K562 (cell line): ENCODE results near the gene KCNK6. TPM values are rescaled to one million over a fixed set of nuclear protein-coding genes. Genes with fewer than 3 reads are reported as not detected.

Experiments used
- CBX2 ChIP-seq: fragments of 200-600 bp; sonication (generic); IDR thresholded peaks from one replicate; pipeline ENCODE4 v1.6.1; 2012; ENCODE audit warnings: mild to moderate bottlenecking, low read length, inconsistent platforms; ENCODE audit not compliant: insufficient read depth, poor library complexity, severe bottlenecking
- ERF ChIP-seq: fragments of 450-650 bp; formaldehyde crosslinking; IDR thresholded peaks from 2 replicates; pipeline ENCODE4 v1.4.0; 2020; ENCODE audit warnings: mild to moderate bottlenecking, mixed read lengths
- HDAC1 ChIP-seq, 2 experiments: fragments of 450-650 bp; IDR thresholded peaks; 2 replicates each; pipeline ENCODE4 v1.6.1; 2016 to 2017; ENCODE audit warnings: inconsistent platforms in 1 of 2, mild to moderate bottlenecking in 1 of 2, moderate library complexity in 1 of 2
- MAZ ChIP-seq, 2 experiments: fragments of 450-650 bp in 1 of 2; sonication (generic) in 1 of 2; formaldehyde crosslinking; IDR thresholded peaks in 1 of 2; conservative IDR thresholded peaks in 1 of 2; 2 replicates each; pipeline versions ENCODE4 v1.4.0 to v1.5.0; 2020; ENCODE audit warnings: mild to moderate bottlenecking in 1 of 2, missing genetic modification reagents in 1 of 2
- MBD2 ChIP-seq: sonication (generic); IDR thresholded peaks from 2 replicates; pipeline ENCODE4 v1.6.1; 2016; ENCODE audit warnings: low read depth, borderline replicate concordance
- MTF1 ChIP-seq: fragments of 250-450 bp; sonication (Bioruptor Pico); IDR thresholded peaks from 2 replicates; pipeline ENCODE4 v1.9.0; 2021; ENCODE audit warnings: moderate library complexity, mild to moderate bottlenecking, inconsistent platforms, borderline replicate concordance
- NCOR1 ChIP-seq: fragments of 450-650 bp; IDR thresholded peaks from 2 replicates; pipeline ENCODE4 v1.6.1; 2016; ENCODE audit warnings: mild to moderate bottlenecking, moderate library complexity
- NFIC ChIP-seq: fragments of 450-650 bp; IDR thresholded peaks from 2 replicates; pipeline ENCODE4 v1.6.1; 2017; ENCODE audit warnings: mild to moderate bottlenecking, inconsistent platforms
- NFIX ChIP-seq: fragments of 250-450 bp; sonication (Bioruptor Pico); IDR thresholded peaks from 2 replicates; pipeline ENCODE4 v1.4.0; 2020; ENCODE audit warnings: low read depth, mild to moderate bottlenecking, moderate library complexity
- NR4A1 ChIP-seq, 2 experiments: fragments of 250-450 bp in 1 of 2; fragments of 450-650 bp in 1 of 2; sonication (Bioruptor Pico) in 1 of 2; IDR thresholded peaks; 2 replicates each; pipeline versions ENCODE4 v1.4.0 to v1.6.1; 2016 to 2020; ENCODE audit warnings: mild to moderate bottlenecking in 2 of 2, missing compliant biosample characterization in 1 of 2, missing genetic modification characterization in 1 of 2, moderate library complexity in 1 of 2
- PHF8 ChIP-seq: fragments of 200-600 bp; sonication (generic); IDR thresholded peaks from 2 replicates; pipeline ENCODE4 v1.6.1; 2012; ENCODE audit warnings: mixed run types, mild to moderate bottlenecking, inconsistent platforms, low read length, moderate library complexity, borderline replicate concordance
- RBM17 ChIP-seq: fragments of 200-400 bp; formaldehyde crosslinking; IDR thresholded peaks from 2 replicates; pipeline ENCODE4 v1.6.1; 2017; ENCODE audit warnings: low read depth, mild to moderate bottlenecking, low read length, borderline replicate concordance
- SMARCA4 ChIP-seq: fragments of 450-650 bp; IDR thresholded peaks from 2 replicates; pipeline ENCODE4 v1.6.1; 2016
- SMARCC2 ChIP-seq: fragments of 450-650 bp; IDR thresholded peaks from 2 replicates; pipeline ENCODE4 v1.6.1; 2017; ENCODE audit warnings: antibody characterized with exemption, moderate library complexity, mild to moderate bottlenecking, low read depth
- STAT5A ChIP-seq: IDR thresholded peaks from 2 replicates; pipeline ENCODE4 v1.6.1; 2012; ENCODE audit warnings: low read length, inconsistent platforms, borderline replicate concordance
- XRCC5 ChIP-seq: fragments of 200-400 bp; formaldehyde crosslinking; IDR thresholded peaks from 2 replicates; pipeline ENCODE4 v1.6.1; 2017; ENCODE audit warnings: low read depth, mild to moderate bottlenecking, low read length
- ZFP36 ChIP-seq: fragments of 150-350 bp; IDR thresholded peaks from 2 replicates; pipeline ENCODE4 v1.6.1; 2018; ENCODE audit warnings: low read length, low read depth; ENCODE audit not compliant: partially characterized antibody
- ZNF583 ChIP-seq: fragments of 250-450 bp; sonication (Bioruptor Pico); IDR thresholded peaks from 2 replicates; pipeline ENCODE4 v1.4.0; 2020
- polyA plus RNA-seq, 8 experiments: library from polyadenylated mRNA; depleted of rRNA in 4 of 8; stranded (reverse) in 5 of 8; unstranded in 3 of 8; fragments of >200 nt; fragmentation: Nextera tagmentation in 2 of 8; fragmentation: Illumina TruSeq in 1 of 8; extraction: Ambion mirVana in 2 of 8; extraction: Trizol in 1 of 8; gene quantifications; 2 replicates each; pipeline versions ENCODE4 v1.2.1 to v1.2.3, GENCODE V29; 2011 to 2014; ENCODE audit warnings: inconsistent platforms in 1 of 8, missing spikeins in 1 of 8
- total RNA-seq, 7 experiments: library from RNA; depleted of rRNA in 6 of 7; stranded (reverse); fragments of >200 nt in 6 of 7; fragmentation: Illumina TruSeq in 2 of 7; extraction: Trizol in 2 of 7; gene quantifications; 2 replicates each; pipeline versions ENCODE4 v1.2.1 to v1.2.3, GENCODE V29; 2011 to 2021; ENCODE audit warnings: low replicate concordance in 1 of 7
- TF ChIP-seq, protein P1 (sequence below): sonication (generic); formaldehyde crosslinking; IDR thresholded peaks from 2 replicates; pipeline ENCODE4 v1.8.1; 2023; ENCODE audit warnings: mild to moderate bottlenecking, missing genetic modification reagents
- TF ChIP-seq, protein P2 (sequence below): sonication (generic); formaldehyde crosslinking; IDR thresholded peaks from 2 replicates; pipeline ENCODE4 v1.9.0; 2022; ENCODE audit warnings: mild to moderate bottlenecking, missing genetic modification reagents
- TF ChIP-seq, protein P3 (sequence below): fragments of 250-450 bp; sonication (Bioruptor Pico); IDR thresholded peaks from 2 replicates; pipeline ENCODE4 v1.4.0; 2020; ENCODE audit warnings: mild to moderate bottlenecking, moderate library complexity
- TF ChIP-seq, protein P4 (sequence below): sonication (generic); formaldehyde crosslinking; IDR thresholded peaks from 2 replicates; pipeline ENCODE4 v1.8.1; 2022; ENCODE audit warnings: missing genetic modification reagents
- TF ChIP-seq, protein P5 (sequence below): fragments of 450-650 bp; IDR thresholded peaks from 2 replicates; pipeline ENCODE4 v1.6.1; 2016; ENCODE audit warnings: low read depth, mild to moderate bottlenecking, moderate library complexity

KCNK6 gene
- total and polyA plus RNA-seq, 9 of the 15 experiments (the other 6 are each of a cell fraction or from before 2014, with no cell fraction given), result 0.05 to 0.42 (median 0.15) TPM

DNA sequence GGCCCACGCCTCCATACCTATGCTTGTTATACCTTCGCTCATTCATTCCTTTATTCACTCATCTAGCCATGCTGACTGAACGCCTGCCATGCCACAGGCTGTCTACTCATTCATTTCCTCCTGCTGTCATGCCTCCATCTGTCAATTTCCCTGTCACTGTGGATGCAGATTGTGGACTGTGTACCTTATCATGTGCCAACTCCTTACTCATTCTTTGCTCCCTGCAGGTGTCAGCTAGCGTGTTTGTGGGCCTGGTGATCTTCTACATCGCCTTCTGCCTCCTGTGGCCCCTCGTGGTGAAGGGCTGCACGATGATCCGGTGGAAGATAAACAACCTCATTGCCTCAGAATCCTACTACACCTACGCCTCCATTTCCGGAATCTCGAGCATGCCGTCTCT is 50.7 kb downstream of the KCNK6 start (continued):
- TF ChIP-seq, protein P1, sequence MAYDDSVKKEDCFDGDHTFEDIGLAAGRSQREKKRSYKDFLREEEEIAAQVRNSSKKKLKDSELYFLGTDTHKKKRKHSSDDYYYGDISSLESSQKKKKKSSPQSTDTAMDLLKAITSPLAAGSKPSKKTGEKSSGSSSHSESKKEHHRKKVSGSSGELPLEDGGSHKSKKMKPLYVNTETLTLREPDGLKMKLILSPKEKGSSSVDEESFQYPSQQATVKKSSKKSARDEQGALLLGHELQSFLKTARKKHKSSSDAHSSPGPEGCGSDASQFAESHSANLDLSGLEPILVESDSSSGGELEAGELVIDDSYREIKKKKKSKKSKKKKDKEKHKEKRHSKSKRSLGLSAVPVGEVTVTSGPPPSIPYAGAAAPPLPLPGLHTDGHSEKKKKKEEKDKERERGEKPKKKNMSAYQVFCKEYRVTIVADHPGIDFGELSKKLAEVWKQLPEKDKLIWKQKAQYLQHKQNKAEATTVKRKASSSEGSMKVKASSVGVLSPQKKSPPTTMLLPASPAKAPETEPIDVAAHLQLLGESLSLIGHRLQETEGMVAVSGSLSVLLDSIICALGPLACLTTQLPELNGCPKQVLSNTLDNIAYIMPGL (CRISPR knock-in tag), result no peak
- TF ChIP-seq SMARCA4 (no peak), PHF8 (no peak), MTF1 (CRISPR knock-in tag) (no peak), RBM17 (no peak), MAZ (CRISPR knock-in tag; conservative IDR thresholded peaks at IDR 0.05 in 1 of 2, IDR thresholded peaks at IDR 0.05 in 1 of 2) (no peak), CBX2 (no peak), NR4A1 (CRISPR knock-in tag; IDR thresholded peaks at IDR 0.05) (no peak), NR4A1 (tag; IDR thresholded peaks at IDR 0.05) (no peak), HDAC1 (IDR thresholded peaks at IDR 0.05) (peak in 1 of 2 experiments; percentile 77; a peak in 2 of 4 replicates), ZFP36 (peak; percentile 19), MBD2 (no peak), NFIC (peak; percentile 73), ZNF583 (CRISPR knock-in tag) (no peak), NCOR1 (peak; percentile 60; the same call in 1 of the 2 replicates), ERF (CRISPR knock-in tag) (no peak), NFIX (CRISPR knock-in tag) (no peak), SMARCC2 (no peak), STAT5A (peak; percentile 50; the same call in 1 of the 2 replicates), XRCC5 (no peak)
- TF ChIP-seq, protein P2, sequence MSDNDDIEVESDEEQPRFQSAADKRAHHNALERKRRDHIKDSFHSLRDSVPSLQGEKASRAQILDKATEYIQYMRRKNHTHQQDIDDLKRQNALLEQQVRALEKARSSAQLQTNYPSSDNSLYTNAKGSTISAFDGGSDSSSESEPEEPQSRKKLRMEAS (CRISPR knock-in tag), result peak; percentile 76
- TF ChIP-seq, protein P3, sequence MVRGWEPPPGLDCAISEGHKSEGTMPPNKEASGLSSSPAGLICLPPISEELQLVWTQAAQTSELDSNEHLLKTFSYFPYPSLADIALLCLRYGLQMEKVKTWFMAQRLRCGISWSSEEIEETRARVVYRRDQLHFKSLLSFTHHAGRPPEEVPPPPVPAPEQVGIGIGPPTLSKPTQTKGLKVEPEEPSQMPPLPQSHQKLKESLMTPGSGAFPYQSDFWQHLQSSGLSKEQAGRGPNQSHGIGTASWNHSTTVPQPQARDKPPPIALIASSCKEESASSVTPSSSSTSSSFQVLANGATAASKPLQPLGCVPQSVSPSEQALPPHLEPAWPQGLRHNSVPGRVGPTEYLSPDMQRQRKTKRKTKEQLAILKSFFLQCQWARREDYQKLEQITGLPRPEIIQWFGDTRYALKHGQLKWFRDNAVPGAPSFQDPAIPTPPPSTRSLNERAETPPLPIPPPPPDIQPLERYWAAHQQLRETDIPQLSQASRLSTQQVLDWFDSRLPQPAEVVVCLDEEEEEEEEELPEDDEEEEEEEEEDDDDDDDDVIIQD (CRISPR knock-in tag), result no peak
- TF ChIP-seq, protein P4, sequence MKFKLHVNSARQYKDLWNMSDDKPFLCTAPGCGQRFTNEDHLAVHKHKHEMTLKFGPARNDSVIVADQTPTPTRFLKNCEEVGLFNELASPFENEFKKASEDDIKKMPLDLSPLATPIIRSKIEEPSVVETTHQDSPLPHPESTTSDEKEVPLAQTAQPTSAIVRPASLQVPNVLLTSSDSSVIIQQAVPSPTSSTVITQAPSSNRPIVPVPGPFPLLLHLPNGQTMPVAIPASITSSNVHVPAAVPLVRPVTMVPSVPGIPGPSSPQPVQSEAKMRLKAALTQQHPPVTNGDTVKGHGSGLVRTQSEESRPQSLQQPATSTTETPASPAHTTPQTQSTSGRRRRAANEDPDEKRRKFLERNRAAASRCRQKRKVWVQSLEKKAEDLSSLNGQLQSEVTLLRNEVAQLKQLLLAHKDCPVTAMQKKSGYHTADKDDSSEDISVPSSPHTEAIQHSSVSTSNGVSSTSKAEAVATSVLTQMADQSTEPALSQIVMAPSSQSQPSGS, result no peak
- TF ChIP-seq, protein P5, sequence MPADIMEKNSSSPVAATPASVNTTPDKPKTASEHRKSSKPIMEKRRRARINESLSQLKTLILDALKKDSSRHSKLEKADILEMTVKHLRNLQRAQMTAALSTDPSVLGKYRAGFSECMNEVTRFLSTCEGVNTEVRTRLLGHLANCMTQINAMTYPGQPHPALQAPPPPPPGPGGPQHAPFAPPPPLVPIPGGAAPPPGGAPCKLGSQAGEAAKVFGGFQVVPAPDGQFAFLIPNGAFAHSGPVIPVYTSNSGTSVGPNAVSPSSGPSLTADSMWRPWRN, result no peak
